Activated T-cell treated with anti-CD3 and anti-CD28 coated beads for 48 hours (primary cell): Measurements from ENCODE around the gene NOTCH4.
"Not testable (repeated sequence)": the region's sequence is repeated elsewhere in the genome, so short reads cannot be mapped to it uniquely, and the experiment has no call there.

Experiments used
- DNase-seq: peaks from one replicate; pipeline ENCODE4 v3.0.0-alpha.2; 2020; ENCODE audit warnings: low read depth

The NOTCH4 gene

DNA sequence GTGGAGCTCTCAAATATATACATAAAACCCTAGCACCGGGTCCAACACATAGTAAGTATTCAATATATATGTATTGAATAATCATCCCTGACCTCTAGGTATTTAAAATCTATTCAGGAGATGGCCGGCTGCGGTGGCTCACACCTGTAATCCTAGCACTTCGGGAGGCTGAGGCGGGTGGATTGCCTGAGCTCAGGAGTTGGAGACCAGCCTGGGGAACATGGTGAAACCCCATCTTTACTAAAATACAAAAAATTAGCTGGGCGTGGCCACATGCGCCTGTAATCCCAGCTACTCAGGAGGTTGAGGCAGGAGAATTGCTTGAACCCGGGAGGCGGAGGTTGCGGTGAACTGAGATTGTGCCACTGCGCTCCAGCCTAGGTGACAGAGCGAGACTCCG lies 30.8 kb downstream of the NOTCH4 start:
- not testable (repeated sequence) for DNase-seq

DNA sequence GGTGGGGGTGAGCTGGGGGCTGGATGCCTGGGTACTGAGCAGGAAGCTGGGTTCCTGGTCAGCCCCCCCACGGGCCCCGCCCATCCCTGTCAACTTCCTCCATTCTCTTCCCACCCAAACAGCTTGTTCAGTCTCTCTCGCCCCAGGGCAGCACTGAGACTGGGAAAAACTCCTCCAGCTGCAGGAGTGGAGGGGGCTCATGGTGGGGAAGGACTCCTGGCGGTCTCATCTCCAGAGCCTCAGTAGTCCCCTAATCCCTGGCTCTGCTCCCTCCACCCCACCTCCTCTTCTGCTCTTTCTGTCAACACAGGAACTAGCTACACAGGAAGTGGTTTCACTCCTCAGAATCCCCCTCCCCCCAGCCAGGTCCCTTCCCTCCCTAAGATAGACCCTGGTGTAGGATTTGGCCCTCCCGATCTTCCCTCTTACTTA lies 31.2 kb downstream of the NOTCH4 start, which contains the start of gene GPSM3:
TSS of gene GPSM3 (minus strand) at position 36 of the 432 bp plus-strand sequence. CDS start 130 bp downstream, outside the sequence.
- DNase-seq = no peak

DNA sequence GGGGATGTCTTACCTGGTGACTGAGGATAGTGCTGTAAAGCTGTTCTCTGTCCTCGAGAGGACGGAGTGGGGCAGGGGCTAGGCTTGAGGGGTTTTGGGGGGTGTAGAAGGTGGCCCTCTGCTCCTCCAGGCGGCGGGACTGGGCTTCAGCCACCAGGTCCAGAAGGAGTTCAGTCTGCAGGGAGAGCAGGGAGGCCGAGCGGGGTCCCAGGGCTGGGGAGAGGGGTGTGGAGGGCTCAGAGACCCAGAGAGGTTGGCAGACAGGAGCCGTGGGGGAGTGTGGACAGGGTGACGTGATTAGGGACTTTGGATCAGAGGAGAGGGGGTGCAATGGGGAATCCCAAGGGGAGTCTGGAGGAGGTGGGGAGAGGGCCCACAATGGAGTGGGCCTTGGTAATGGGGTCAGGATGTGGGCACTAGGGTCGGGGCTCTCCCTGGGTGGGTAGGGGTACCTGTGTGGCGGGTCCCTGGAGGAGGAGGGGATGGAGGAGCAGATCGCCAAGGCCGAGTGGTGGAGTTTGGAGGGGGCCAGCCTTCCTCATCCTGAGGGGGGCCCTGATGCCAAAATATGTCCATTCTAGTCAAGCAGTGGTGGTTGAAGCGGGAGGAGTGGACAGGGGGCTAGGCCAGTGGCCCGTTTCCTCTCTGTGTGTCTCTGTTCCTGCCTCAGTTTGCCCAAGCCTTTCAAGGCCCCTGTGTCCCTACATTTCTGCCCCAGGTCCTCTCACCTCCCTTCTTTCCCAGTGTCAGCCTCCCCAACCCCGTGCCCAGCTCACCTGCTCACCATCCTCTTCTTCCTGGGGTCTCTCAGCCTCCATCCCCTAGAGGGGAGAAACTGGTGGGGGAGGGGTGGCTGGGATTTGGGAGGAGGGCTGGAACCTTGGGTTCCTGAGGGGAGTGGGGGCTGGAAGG lies 31.9 kb downstream of the NOTCH4 start:
- no peak for DNase-seq

DNA sequence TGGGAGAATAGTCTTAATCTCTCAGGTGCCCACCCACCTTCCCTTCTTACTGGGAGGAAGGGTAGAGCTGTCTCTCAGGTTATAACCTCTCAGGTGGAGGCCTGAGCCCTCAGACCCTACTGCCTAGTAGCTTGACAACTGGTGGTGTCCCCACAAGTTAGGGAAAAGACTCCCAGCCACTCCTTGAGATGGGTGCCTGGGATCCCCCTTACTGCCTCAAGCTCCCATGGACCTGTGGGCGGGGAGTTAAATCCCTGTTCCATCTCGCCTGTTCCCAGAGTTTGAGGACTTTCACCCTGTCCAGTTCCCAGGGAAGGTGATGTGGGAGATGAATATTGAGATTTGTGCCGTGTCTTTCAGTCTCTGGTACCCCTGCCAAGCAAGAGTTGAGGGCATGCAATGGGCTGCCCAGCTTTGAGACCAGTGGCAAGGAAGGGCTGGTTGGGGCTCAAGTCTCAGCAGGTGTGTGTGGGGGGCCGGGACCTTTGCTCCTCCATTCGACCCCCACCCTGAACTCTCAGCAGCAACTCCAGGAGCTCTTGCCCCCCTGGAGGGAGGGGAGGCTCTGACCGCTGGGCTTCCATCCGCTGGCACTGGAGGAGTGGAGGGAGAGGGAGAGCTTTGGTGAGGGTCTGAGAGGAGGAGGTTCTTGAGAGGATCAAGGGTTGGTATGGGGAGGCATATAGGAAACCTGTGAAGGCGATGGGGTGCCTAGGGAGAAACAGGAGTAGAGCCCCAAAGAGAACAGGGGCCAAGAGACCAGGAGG lies 32.8 kb downstream of the NOTCH4 start:
- DNase-seq = no peak

DNA sequence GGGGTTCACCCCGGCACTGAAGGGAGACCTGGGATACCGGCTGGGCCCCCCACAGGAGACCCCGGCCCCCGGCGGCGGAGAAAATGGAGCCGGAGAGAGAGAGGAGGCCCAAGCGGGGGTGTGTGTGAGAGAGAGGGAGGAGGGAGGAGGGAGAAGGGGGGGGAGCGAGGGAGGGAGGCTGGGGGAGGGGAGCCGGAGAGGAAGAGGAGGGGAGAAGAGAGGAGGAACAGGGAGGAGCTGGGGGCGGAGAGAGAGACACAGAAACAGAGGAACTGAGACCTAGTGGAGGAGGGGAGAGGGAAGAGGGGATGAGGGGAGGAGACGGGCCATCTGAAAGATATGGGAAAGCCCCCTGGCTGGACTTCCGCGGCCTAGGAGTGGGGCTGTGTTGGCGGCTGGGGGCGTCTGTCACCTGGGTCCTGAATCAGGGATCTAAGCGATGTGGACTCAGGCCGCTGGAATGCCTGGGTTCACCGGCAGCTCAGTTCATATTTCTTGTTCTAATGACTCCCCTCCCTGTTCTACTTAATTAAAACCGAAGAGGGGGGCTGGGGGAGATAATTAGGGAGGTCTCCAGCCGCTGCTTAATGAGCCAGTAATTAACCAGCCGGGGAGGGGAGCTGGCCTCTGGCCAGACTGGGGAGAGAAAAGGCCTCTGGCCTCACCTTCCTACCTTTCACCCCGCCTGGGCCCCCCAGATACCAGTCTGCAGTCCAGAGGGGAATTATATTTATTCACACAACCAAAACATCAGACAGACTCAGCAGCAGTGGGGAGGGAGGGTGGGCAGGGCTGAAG lies 33.6 kb downstream of the NOTCH4 start, which contains the start of gene PBX2:
TSS of gene PBX2 (minus strand) at position 149 of the 798 bp plus-strand sequence. CDS start 287 bp downstream, outside the sequence.
- DNase-seq = peak; percentile 68

DNA sequence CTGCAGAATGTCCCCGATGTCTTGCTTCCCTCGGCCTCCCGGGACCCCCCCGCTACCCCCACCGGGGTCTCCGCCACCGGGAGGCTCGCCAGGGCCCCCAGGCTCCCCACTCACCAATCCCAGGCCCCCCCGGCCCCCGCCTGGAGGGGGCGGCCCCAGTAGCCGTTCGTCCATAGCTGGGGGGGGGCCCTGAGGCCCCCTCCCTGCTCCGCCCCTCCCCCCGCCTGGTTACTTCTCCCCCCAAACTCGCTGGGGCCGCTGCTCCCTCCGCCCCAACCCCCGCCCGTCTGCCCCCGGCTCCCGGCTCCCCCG lies 34.2 kb downstream of the NOTCH4 start:
- DNase-seq = no peak

DNA sequence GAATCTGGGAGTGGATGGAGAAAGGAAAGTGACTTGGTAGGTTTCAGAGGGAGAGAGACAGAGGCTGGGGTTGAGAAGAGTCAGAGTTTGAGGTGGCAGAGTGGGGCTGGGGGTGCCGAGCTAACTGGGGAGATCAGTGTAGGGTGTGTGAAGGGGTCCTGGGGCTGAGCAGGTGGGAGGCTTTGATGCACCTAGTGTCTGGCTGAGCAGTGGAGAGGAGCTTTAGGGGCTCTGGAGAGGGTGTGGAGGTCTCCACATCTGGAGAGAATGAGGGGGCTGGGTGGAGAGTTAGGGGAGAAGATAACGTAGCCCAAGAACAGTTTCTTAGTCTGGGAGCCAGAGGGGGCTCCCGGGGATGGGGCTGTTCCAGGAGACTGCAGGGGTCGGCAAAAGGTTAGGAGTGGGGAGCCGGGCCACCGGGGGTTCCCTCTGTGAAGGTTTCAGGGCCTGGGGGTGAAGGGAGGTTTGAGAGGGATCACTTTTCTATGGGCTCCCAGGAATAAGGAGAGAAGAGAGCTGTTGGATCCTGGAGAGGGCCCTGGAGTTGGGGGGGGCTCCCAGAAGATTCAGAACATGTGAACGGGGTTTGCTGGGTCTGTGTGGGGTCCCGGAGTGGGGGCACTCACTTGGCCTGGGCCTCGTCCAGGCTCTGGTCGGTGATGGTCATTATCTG lies 34.7 kb downstream of the NOTCH4 start:
- DNase-seq = no peak

DNA sequence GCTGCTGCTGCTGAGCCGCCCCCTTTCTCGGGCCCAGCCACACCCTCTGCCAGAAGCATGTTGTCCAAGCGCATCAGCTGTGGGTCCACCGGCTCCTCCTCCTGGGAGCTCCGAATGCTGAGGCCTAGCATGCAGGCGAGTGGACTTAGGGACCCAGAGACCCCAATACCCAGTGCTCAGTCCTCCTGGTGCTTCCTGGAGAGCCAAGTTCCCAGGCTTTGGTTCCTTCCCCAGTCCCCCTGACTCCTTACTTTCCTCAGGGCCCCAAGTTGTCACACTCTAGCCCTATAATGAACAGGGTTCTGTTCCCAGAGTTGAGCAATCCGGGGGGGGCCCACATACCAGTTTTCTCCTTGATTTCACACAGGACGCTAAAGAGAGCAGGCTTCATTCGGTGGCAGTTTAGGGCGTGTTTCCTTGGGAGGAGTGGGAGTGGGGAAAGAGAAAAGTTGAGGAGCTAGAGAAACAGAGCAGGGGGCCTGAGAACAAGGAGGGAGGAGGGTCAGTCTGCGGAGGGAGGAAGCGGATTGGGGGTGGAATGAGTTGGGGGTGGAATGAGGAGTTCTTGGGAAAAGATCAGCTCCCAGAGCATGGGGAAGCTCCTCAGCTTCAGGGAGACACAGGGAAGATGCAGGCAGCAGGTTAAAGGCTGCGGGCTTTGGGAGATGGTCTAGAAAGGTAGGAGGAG lies 35.3 kb downstream of the NOTCH4 start:
- no peak for DNase-seq

DNA sequence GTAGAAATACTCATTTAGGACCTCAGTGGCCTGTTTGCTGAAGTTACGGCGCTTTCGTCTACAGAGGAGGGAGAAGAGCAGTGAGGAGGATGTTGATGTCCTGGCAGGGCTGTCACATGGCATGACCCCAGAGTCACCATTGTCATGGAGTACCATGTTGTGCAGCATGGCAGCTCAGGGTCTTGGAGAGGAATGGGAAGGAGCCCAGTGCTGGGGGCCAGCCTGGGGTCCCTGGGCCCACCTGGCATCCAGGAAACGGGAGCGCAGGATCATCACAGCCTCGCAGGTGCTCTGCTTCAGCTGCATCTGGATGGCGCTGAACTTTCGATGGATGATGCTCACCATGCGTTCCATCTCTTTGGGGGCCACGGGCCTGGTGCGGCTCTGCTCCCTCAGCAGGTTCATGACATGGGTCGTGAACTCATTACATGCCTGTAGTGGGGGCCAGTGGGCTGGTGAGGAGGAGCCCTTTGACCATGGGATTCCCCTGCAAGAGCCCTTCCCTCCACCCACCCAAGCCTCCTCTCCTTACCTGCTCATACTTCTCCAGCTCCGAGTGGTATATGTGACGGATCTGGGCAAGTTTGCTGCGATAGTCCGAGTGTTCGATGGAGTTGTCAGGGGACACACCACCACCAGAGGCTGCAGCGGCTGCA lies 36.0 kb downstream of the NOTCH4 start:
- not testable (repeated sequence) for DNase-seq

DNA sequence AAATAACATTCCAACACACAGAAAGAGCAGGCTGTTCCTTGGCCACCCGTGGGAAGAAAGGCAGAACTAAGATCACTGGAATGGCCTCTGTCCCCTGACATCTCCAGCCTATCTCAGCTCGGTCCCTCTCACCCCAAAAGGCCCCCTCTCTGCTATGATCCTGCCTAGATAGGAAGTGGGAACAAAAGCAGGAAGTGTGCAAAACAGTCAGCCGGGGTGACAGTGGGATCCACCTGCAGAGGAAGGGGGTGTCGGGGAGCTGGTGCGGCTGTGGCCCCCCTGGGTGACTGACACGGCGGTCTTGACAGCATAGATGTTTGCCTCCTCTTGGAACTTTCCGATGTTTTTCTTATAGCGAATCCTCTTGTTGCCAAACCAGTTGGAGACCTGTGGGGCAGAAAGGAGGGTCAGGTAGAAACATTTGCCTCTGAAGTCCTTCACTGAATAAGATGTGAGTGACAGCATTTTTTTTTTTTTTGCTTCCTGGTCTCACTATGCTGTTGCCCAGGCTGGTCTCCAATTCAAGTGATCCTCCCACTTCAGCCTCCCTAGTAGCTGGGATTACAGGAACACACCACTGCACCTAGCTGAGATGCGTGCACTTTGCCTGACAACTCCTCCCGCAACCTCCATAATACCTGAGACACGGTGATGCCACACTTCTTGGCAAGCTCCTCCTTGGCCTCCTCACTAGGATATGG lies 36.7 kb downstream of the NOTCH4 start:
- no peak for DNase-seq

DNA sequence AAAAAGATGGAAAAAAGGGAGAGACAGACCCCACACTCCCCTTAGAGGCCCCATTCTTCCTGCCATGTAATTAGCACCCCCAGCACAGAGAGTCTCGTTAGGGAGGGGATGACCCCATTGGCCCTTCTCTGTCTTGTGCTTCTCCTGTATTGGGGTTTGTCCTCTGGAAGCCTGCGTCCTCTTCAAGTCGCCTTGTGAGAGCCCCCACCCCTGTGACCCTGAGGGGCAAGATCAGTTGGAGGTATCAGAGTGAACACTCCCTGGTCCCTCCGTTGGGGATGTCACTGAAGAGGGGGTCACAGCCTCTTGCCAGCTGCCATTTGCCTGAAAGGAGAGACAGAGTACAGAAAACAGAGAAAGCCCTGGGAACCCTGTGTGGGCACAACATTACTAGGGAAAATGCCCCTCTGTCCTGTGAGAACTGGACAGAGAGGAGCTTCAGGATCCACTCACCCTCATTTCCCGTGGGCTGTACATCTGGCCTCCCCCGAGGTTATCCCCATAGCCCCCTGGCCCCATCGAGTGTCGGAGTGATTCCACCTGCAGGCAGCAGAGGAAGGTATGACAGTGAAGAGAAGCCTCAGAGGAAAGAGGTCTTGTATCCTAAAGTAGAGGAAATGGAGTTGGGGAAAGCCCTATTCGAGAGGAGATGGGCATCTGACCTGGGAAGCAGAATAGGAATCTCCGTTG lies 37.6 kb downstream of the NOTCH4 start:
- DNase-seq = not testable (repeated sequence)

DNA sequence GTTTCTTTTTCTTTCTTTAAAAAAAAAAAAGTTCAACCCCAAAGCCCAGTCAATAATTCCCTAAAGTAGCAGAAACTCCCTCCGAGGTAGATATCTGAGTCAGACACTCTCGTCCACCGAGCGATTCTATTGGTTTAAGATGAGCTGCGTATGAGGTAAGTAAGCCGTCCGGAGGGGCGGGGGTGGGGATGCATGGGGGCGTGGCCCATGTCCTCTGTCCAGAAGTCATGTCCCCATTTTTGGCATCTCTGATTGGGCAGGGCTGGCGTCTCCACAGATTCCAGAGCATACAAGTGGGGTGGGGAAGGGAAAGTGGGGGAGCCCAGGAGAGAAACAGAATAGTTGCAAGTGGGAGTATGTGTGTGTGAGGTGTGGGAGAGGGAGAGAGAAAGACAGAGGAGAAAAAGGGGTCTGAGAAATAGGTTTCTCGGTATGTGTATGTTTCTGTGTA lies 38.2 kb downstream of the NOTCH4 start:
- DNase-seq = peak; percentile 52

DNA sequence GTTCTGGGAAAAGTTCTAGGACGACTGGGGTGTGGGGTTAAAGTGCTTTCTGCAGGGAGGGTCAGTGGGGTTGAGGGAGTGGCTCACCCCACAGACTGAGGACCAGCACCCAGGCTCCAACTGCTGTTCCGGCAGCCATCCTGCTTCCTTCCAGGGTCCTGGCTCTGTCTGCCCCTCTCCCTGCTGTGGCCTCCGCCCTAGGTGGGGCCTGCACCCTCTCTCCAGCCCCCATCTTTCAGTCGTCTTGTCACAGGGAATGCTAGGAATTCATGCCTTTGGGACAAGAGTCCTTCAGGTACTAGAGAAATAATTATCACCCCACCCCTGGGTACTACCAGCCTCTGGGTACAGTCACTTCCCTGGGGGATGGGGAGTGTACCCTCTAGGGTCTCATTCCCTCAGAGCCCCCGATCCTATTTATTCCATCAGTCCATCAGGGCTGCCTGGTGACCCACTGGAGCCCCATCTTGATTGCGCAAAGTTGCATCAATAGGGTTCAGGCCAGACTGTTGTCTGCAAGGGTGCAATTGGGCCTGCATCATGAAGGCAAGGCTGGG lies 39.7 kb downstream of the NOTCH4 start, which contains the start of gene AGER:
TSS of gene AGER (minus strand) at position 170 of the 557 bp plus-strand sequence. CDS start at position 139, 31 bp downstream.
- no peak for DNase-seq

DNA sequence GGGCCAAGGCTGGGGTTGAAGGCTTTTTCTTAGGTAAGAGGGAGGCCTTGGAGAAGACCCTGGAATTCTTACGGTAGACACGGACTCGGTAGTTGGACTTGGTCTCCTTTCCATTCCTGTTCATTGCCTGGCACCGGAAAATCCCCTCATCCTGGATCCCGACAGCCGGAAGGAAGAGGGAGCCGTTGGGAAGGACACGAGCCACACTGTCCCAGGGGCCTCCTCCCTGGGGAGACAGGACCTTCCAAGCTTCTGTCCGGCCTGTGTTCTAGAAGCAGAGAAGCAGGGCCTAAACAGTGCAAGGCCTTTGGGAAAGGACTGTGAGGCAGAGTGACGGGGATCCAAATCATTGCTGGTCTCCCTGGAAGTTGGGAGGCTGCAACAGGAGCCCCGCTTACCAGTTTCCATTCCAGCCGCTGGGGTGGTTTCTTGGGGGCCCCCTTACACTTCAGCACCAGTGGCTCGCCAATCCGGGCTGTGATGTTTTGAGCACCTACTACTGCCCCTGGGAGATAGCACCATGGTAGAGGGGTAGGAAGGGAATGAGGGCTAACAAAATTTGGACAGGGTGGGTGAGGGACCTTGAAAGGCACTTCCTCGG lies 40.3 kb downstream of the NOTCH4 start:
- no peak for DNase-seq

DNA sequence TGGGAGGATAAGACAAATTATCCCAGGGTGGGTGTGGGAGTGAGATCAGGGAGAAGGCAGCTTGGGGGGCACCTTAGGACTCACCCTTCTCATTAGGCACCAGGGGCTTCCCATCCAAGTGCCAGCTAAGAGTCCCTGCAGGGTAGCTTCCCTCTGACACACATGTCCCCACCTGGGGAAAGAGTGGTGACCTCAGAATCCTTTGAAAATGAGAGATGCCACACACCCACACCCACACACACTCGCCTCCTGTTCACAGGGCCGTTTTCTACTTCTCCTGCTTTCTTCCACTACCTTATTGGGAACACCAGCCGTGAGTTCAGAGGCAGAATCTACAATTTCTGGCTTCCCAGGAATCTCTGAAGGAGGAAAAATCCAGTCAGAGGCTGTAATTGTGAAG lies 40.8 kb downstream of the NOTCH4 start:
- DNase-seq = no peak

DNA sequence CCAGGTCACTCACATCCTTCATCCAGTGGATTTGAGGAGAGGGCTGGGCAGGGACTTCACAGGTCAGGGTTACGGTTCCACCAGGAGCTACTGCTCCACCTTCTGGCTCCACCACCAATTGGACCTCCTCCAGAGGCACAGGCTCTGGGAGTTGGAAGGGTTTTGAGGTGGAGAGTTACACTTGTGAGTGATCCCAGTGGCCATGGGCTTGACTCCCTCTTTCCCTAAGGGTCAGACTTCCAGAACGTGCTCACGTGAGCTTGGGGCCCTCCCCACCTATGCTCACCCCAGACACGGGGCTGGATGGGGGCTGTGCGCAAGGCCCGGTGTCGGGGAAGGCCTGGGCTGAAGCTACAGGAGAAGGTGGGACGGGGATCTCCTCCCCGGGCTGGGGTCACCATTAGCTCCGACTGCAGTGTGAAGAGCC lies 41.3 kb downstream of the NOTCH4 start:
- DNase-seq = no peak

DNA sequence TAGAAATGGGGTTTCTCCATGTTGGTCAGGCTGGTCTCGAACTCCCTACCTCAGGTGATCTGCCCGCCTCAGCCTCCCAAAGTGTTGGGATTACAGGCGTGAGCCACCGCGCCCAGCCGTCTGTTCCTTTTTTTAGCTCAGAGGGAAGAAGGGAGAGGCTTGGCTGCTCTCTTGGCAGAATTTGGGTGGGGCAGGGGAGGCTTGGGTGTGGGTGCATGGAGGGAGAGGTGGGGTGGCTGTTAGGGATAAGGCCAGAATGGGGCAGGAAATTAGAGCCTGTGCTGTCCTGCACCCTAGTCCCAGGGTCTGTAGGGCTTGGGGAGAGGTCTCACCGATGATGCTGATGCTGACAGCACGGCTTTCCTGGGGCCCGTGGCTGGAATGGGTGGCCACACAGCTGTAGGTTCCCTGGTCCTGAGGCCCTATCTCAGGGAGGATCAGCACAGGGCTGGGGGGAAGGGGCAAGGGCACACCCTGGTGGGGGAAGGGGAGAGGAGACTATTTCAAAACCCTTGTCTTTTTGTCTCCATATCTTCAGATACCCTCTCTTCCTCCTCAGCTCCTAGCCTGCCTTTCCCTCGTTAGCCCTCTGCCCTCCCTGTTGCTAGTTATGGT lies 41.8 kb downstream of the NOTCH4 start:
- no peak for DNase-seq
